H9 (cell line): ENCODE measurements around the gene ARFGAP1. TPM values are rescaled to one million over a fixed set of nuclear protein-coding genes. Genes with fewer than 3 reads are reported as not detected.

ENCODE experiments used
- DNase-seq: peaks from one replicate; pipeline ENCODE4 v3.0.0-alpha.2; 2017
- H2AFZ ChIP-seq: one replicate; pipeline ENCODE4 v1.6.1; 2013; ENCODE audit warnings: mild to moderate bottlenecking, low read length, control low read depth, moderate library complexity
- H2AK5ac ChIP-seq: 2 replicates; pipeline ENCODE4 v1.6.1; 2013; ENCODE audit warnings: low read length, control low read depth, mixed read lengths; ENCODE audit not compliant: insufficient read length
- H2BK120ac ChIP-seq: one replicate; pipeline ENCODE4 v1.6.1; 2013; ENCODE audit warnings: low read depth, mild to moderate bottlenecking, low read length, control low read depth, inconsistent platforms; ENCODE audit not compliant: poor library complexity, severe bottlenecking
- H2BK12ac ChIP-seq: 2 replicates; pipeline ENCODE4 v1.6.1; 2013; ENCODE audit warnings: low read length, control low read depth, mixed read lengths, low read depth; ENCODE audit not compliant: insufficient read length
- H2BK15ac ChIP-seq: 2 replicates; pipeline ENCODE4 v1.6.1; 2013; ENCODE audit warnings: low read depth, low read length, control low read depth
- H2BK20ac ChIP-seq: one replicate; pipeline ENCODE4 v1.6.1; 2013; ENCODE audit warnings: low read depth, mild to moderate bottlenecking, low read length, control low read depth, inconsistent platforms; ENCODE audit not compliant: poor library complexity, severe bottlenecking
- H2BK5ac ChIP-seq: 2 replicates; pipeline ENCODE4 v1.6.1; 2013; ENCODE audit warnings: low read length, control low read depth, mixed read lengths; ENCODE audit not compliant: insufficient read length
- H3K14ac ChIP-seq: 2 replicates; pipeline ENCODE4 v1.6.1; 2013; ENCODE audit warnings: low read length, control low read depth; ENCODE audit not compliant: insufficient read depth
- H3K18ac ChIP-seq: 2 replicates; pipeline ENCODE4 v1.6.1; 2013; ENCODE audit warnings: low read depth, mild to moderate bottlenecking, mixed read lengths, low read length, control low read depth; ENCODE audit not compliant: insufficient read length
- H3K23ac ChIP-seq: 2 replicates; pipeline ENCODE4 v1.6.1; 2013; ENCODE audit warnings: low read length, control low read depth, mixed read lengths, low read depth; ENCODE audit not compliant: insufficient read length
- H3K23me2 ChIP-seq: 2 replicates; pipeline ENCODE4 v1.6.1; 2013; ENCODE audit warnings: low read depth, mild to moderate bottlenecking, mixed read lengths, low read length, control low read depth; ENCODE audit not compliant: insufficient read length, poor library complexity, severe bottlenecking
- H3K27ac ChIP-seq: 2 replicates; pipeline ENCODE4 v1.5.1; 2013; ENCODE audit warnings: low read length, control low read depth, mixed read lengths, low read depth; ENCODE audit not compliant: insufficient read length
- H3K27me3 ChIP-seq: 2 replicates; pipeline ENCODE4 v1.6.1; 2013; ENCODE audit warnings: low read length, control low read depth, inconsistent platforms; ENCODE audit not compliant: insufficient read depth
- H3K4ac ChIP-seq: 2 replicates; pipeline ENCODE4 v1.6.1; 2013; ENCODE audit warnings: low read depth, mild to moderate bottlenecking, control low read depth, inconsistent platforms, low read length, moderate library complexity
- H3K4me1 ChIP-seq: 2 replicates; pipeline ENCODE4 v1.6.1; 2013; ENCODE audit warnings: low read length, control low read depth, inconsistent platforms; ENCODE audit not compliant: insufficient read depth
- H3K4me2 ChIP-seq: 2 replicates; pipeline ENCODE4 v1.6.1; 2013; ENCODE audit warnings: low read length, control low read depth, mixed read lengths; ENCODE audit not compliant: insufficient read length, insufficient read depth
- H3K56ac ChIP-seq: 2 replicates; pipeline ENCODE4 v1.6.1; 2013; ENCODE audit warnings: low read depth, mild to moderate bottlenecking, mixed read lengths, low read length, control low read depth; ENCODE audit not compliant: insufficient read length
- H3K79me1 ChIP-seq: 2 replicates; pipeline ENCODE4 v1.6.1; 2013; ENCODE audit warnings: low read depth, mild to moderate bottlenecking, moderate library complexity, low read length, control low read depth, inconsistent platforms; ENCODE audit not compliant: insufficient read depth, poor library complexity, severe bottlenecking
- H3K79me2 ChIP-seq: 2 replicates; pipeline ENCODE4 v1.6.1; 2013; ENCODE audit warnings: low read length, control low read depth, inconsistent platforms; ENCODE audit not compliant: insufficient read depth
- H3K9ac ChIP-seq: 2 replicates; pipeline ENCODE4 v1.6.1; 2013; ENCODE audit warnings: low read length, control low read depth, mixed read lengths; ENCODE audit not compliant: insufficient read length; ENCODE audit errors: extremely low read depth
- H3K9me3 ChIP-seq: one replicate; pipeline ENCODE4 v1.6.1; 2013; ENCODE audit warnings: low read depth, low read length, inconsistent platforms; ENCODE audit not compliant: control insufficient read depth
- H3T11ph ChIP-seq: one replicate; pipeline ENCODE4 v1.6.1; 2013; ENCODE audit warnings: mild to moderate bottlenecking, low read length, control low read depth, inconsistent platforms
- H4K20me1 ChIP-seq: one replicate; pipeline ENCODE4 v1.6.1; 2013; ENCODE audit not compliant: control insufficient read depth, insufficient read length, insufficient read depth
- H4K5ac ChIP-seq: 2 replicates; pipeline ENCODE4 v1.6.1; 2013; ENCODE audit warnings: low read depth, mild to moderate bottlenecking, mixed read lengths, low read length, control low read depth; ENCODE audit not compliant: insufficient read length
- H4K8ac ChIP-seq: replicated peaks from 2 replicates; pipeline ENCODE4 v1.6.1; 2013; ENCODE audit warnings: low read length, control low read depth, mixed read lengths, low read depth; ENCODE audit not compliant: insufficient read length
- H4K91ac ChIP-seq: 2 replicates; pipeline ENCODE4 v1.6.1; 2013; ENCODE audit warnings: low read depth, mild to moderate bottlenecking, moderate library complexity, mixed read lengths, low read length, control low read depth; ENCODE audit not compliant: insufficient read length
- H3K27ac Mint-ChIP-seq, 3 experiments: 2 replicates in 2 of 3; 3 replicates in 1 of 3; pipeline ENCODE4 v1.8.0; 2020 to 2021; ENCODE audit warnings: mixed read lengths in 3 of 3, mild to moderate bottlenecking in 1 of 3, moderate library complexity in 1 of 3
- H3K27me3 Mint-ChIP-seq: 2 replicates; pipeline ENCODE4 v1.8.0; 2021; ENCODE audit warnings: low read depth, mild to moderate bottlenecking, moderate library complexity, mixed read lengths
- H3K36me3 Mint-ChIP-seq, 3 experiments: 2 replicates in 2 of 3; 3 replicates in 1 of 3; pipeline ENCODE4 v1.8.0; 2020 to 2021; ENCODE audit warnings: low read depth in 3 of 3, mixed read lengths in 3 of 3; ENCODE audit not compliant: insufficient read depth in 1 of 3
- H3K4me1 Mint-ChIP-seq, 2 experiments: 2 replicates each; pipeline ENCODE4 v1.8.0; 2020; ENCODE audit warnings: mixed read lengths in 2 of 2
- H3K4me3 Mint-ChIP-seq, 2 experiments: 2 replicates in 1 of 2; 3 replicates in 1 of 2; pipeline ENCODE4 v1.8.0; 2020 to 2021; ENCODE audit warnings: mild to moderate bottlenecking in 2 of 2, mixed read lengths in 2 of 2, moderate library complexity in 1 of 2
- H3K9me3 Mint-ChIP-seq, 2 experiments: 2 replicates in 1 of 2; 3 replicates in 1 of 2; pipeline ENCODE4 v1.8.0; 2020; ENCODE audit warnings: mild to moderate bottlenecking in 2 of 2, mixed read lengths in 2 of 2, moderate library complexity in 1 of 2
- WGBS: extraction: QIAGEN DNeasy Blood & Tissue Kit; methylation state at CpG from one replicate; pipeline ENCODE4 v1.1.7; 2013; ENCODE audit warnings: missing lambda C conversion rate, low lambda C conversion rate, mixed read lengths; ENCODE audit not compliant: insufficient read length; ENCODE audit errors: extremely low coverage; 5-methylcytosine and 5-hydroxymethylcytosine counted together
- total RNA-seq: library from RNA; stranded (reverse); gene quantifications from 2 replicates; pipeline ENCODE4 v1.2.1, GENCODE V29; 2021
- TF ChIP-seq, protein P1 (sequence below): fragments of 200-600 bp; sonication (generic); conservative IDR thresholded peaks from 3 replicates; pipeline ENCODE4 v1.8.0; 2021; ENCODE audit warnings: antibody characterized with exemption, mild to moderate bottlenecking

Gene ARFGAP1
- total RNA-seq, 1 experiment from 2014 or later, result 114 TPM

DNA sequence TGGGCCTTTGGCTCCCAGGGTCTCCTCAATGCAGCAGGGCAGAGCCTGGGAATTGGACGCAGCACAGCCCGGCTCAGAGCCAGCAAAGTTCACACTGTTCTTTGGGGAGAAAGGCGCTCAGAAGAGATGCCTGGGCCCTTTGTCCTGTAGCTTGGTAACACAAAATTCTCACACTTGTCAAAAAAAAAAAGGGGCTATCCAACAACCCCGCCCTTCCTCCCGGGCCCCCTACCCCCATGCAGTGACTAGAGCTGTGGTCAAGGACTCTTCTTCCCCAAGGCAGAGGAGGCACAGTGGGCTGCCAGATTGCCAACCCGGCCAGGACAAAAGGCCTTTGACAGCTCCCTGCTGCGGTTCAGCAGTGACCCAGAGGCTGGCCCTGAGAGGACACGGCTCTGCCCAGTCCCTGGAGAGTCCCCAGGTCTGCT lies 20.3 kb upstream of the ARFGAP1 start:
- Histone ChIP-seq H2BK5ac (no peak overlapping the region), H3K4me2 (no peak overlapping the region), H3K56ac (no peak overlapping the region), H4K20me1 (no peaks in the 10 kb centered on the region), H3K9ac (no peak overlapping the region), H3K27me3 (peaks cover 4% of the 10 kb centered on the region; the same call in 1 of the 2 replicates), H3K18ac (no peak overlapping the region), H3K79me1 (no peaks in the 10 kb centered on the region), H3K9me3 (no peaks in the 10 kb centered on the region), H4K8ac (no peak overlapping the region), H3K27ac (no peak overlapping the region), H4K5ac (no peak overlapping the region), H3K23me2 (peaks cover 15% of the 10 kb centered on the region), H3K23ac (no peak overlapping the region), H3K4ac (no peak overlapping the region), H3K14ac (no peak overlapping the region), H2AFZ (no peak overlapping the region), H2BK20ac (no peak overlapping the region), H2BK12ac (no peak overlapping the region), H2BK120ac (no peak overlapping the region), H3K4me1 (no peaks in the 10 kb centered on the region), H3K79me2 (no peaks in the 10 kb centered on the region), H3T11ph (no peak overlapping the region), H2BK15ac (no peak overlapping the region), H4K91ac (no peak overlapping the region), H2AK5ac (no peak overlapping the region)
- DNase-seq, result no peak
- TF ChIP-seq, protein P1, sequence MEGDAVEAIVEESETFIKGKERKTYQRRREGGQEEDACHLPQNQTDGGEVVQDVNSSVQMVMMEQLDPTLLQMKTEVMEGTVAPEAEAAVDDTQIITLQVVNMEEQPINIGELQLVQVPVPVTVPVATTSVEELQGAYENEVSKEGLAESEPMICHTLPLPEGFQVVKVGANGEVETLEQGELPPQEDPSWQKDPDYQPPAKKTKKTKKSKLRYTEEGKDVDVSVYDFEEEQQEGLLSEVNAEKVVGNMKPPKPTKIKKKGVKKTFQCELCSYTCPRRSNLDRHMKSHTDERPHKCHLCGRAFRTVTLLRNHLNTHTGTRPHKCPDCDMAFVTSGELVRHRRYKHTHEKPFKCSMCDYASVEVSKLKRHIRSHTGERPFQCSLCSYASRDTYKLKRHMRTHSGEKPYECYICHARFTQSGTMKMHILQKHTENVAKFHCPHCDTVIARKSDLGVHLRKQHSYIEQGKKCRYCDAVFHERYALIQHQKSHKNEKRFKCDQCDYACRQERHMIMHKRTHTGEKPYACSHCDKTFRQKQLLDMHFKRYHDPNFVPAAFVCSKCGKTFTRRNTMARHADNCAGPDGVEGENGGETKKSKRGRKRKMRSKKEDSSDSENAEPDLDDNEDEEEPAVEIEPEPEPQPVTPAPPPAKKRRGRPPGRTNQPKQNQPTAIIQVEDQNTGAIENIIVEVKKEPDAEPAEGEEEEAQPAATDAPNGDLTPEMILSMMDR, result no peak
- H3K36me3 Mint-ChIP-seq, result peaks cover 0 to 4% (median 0%) of the 10 kb centered on the region in 3 experiments; a peak in 1 of 7 replicates
- H3K27me3 Mint-ChIP-seq, result peaks cover 55% of the 10 kb centered on the region
- peaks cover 39% of the 10 kb centered on the region in 2 experiments for H3K4me1 Mint-ChIP-seq
- WGBS, result no CpG with 5 or more reads among the region's 8 CpGs
- H3K9me3 Mint-ChIP-seq, result peaks cover 2 to 5% of the 10 kb centered on the region in 2 experiments; a peak in 3 of 5 replicates
- no peak overlapping the region for H3K27ac Mint-ChIP-seq
- peak overlapping the region in 1 of 2 experiments; percentile 60; a peak in 2 of 5 replicates for H3K4me3 Mint-ChIP-seq
